ENCODE measurements around the gene ASB2. TPM values are rescaled to one million over a fixed set of nuclear protein-coding genes. Genes with fewer than 3 reads are reported as not detected.
A peak's percentile ranks its signal among the peaks of the same experiment; 100 is the strongest.

ASB2 gene
- total RNA-seq, result 10 to 100 TPM; 12.3 to 55.1 TPM

GRCh38 chr14:93976477-93977057 is at the start of gene ASB2:
ASB2 (minus strand) TSS chr14:93976570; CDS start chr14:93964539, 12,031 bp downstream.
- ATAC-seq (peak in 1 of 2 donors; percentile 46), DNase-seq (ENCODE audit: low spot score) (no peak)
- Mint-ChIP-seq H3K9me3 (peaks cover 4% of the 10 kb centered on the region), H3K36me3 (peaks cover 16% of the 10 kb centered on the region), H3K4me3 (peak within 1 kb of the TSS; percentile 85), H3K27me3 (peaks cover 6 to 18% of the 10 kb centered on the region in 2 donors), H3K4me1 (ENCODE audit: low read depth in 2 of 2) (peaks cover 39 to 49% of the 10 kb centered on the region in 2 donors), H3K27ac (peak within 1 kb of the TSS; percentile 78 to 94)

- Mint-ChIP-seq H3K4me1 (ENCODE audit: low read depth in 2 of 2) (peaks cover 7 to 14% of the 10 kb centered on the region in 2 donors), H3K9me3 (no peaks in the 10 kb centered on the region), H3K4me3 (peak overlapping the region; percentile 71), H3K27me3 (peaks cover 4 to 18% of the 10 kb centered on the region in 2 donors), H3K36me3 (no peaks in the 10 kb centered on the region), H3K27ac (no peak overlapping the region)
- ATAC-seq (no peak), DNase-seq (ENCODE audit: low spot score) (peak; percentile 29)
Measured at GRCh38 chr14:94025720-94026119, 49.4 kb upstream of the ASB2 start.

- no peak for DNase-seq (ENCODE audit: low spot score)
- H3K9me3 Mint-ChIP-seq, result no peaks in the 10 kb centered on the region
- no peak overlapping the region for H3K4me3 Mint-ChIP-seq
- peaks cover 7 to 14% of the 10 kb centered on the region in 2 donors for H3K4me1 Mint-ChIP-seq (ENCODE audit: low read depth in 2 of 2)
- no peaks in the 10 kb centered on the region for H3K36me3 Mint-ChIP-seq
- no peak for ATAC-seq
- H3K27ac Mint-ChIP-seq, result no peak overlapping the region
- peaks cover 12 to 24% of the 10 kb centered on the region in 2 donors for H3K27me3 Mint-ChIP-seq
Measured at GRCh38 chr14:94024549-94024948, 48.2 kb upstream of the ASB2 start.

- Mint-ChIP-seq H3K4me3 (no peak overlapping the region), H3K4me1 (ENCODE audit: low read depth in 2 of 2) (peaks cover 4 to 5% of the 10 kb centered on the region in 2 donors), H3K27ac (no peak overlapping the region), H3K27me3 (peaks cover 15 to 30% of the 10 kb centered on the region in 2 donors), H3K36me3 (no peaks in the 10 kb centered on the region), H3K9me3 (no peaks in the 10 kb centered on the region)
- ATAC-seq, result no peak
- DNase-seq (ENCODE audit: low spot score), result peak; percentile 58
Measured at GRCh38 chr14:94022532-94023411, 46.4 kb upstream of the ASB2 start.

- no peaks in the 10 kb centered on the region for H3K36me3 Mint-ChIP-seq
- H3K4me1 Mint-ChIP-seq (ENCODE audit: low read depth in 2 of 2), result peaks cover 4 to 5% of the 10 kb centered on the region in 2 donors
- H3K4me3 Mint-ChIP-seq, result no peak overlapping the region
- H3K9me3 Mint-ChIP-seq, result no peaks in the 10 kb centered on the region
- DNase-seq (ENCODE audit: low spot score) (no peak), ATAC-seq (no peak)
- H3K27me3 Mint-ChIP-seq, result peaks cover 22 to 33% of the 10 kb centered on the region in 2 donors
- H3K27ac Mint-ChIP-seq, result no peak overlapping the region
Measured at GRCh38 chr14:94021416-94022157, 45.2 kb upstream of the ASB2 start.

- Mint-ChIP-seq H3K9me3 (no peaks in the 10 kb centered on the region), H3K36me3 (no peaks in the 10 kb centered on the region), H3K27ac (no peak overlapping the region), H3K4me3 (no peak overlapping the region), H3K27me3 (peaks cover 25 to 36% of the 10 kb centered on the region in 2 donors), H3K4me1 (ENCODE audit: low read depth in 2 of 2) (peaks cover 2 to 3% of the 10 kb centered on the region in 2 donors)
- no peak for DNase-seq (ENCODE audit: low spot score)
- ATAC-seq, result no peak
Measured at GRCh38 chr14:94021001-94021400, 44.6 kb upstream of the ASB2 start.

GRCh38 chr14:94020267-94020666 is 43.9 kb upstream of the ASB2 start:
- no peaks in the 10 kb centered on the region for H3K4me1 Mint-ChIP-seq (ENCODE audit: low read depth in 2 of 2)
- DNase-seq (ENCODE audit: low spot score) (no peak), ATAC-seq (no peak)
- no peaks in the 10 kb centered on the region for H3K36me3 Mint-ChIP-seq
- no peaks in the 10 kb centered on the region for H3K9me3 Mint-ChIP-seq
- no peak overlapping the region for H3K4me3 Mint-ChIP-seq
- H3K27me3 Mint-ChIP-seq, result peaks cover 25 to 38% of the 10 kb centered on the region in 2 donors
- H3K27ac Mint-ChIP-seq, result no peak overlapping the region

GRCh38 chr14:94019329-94019728 is 43.0 kb upstream of the ASB2 start:
- Mint-ChIP-seq H3K27me3 (peaks cover 33 to 44% of the 10 kb centered on the region in 2 donors), H3K4me3 (no peak overlapping the region), H3K9me3 (no peaks in the 10 kb centered on the region), H3K27ac (no peak overlapping the region), H3K36me3 (no peaks in the 10 kb centered on the region), H3K4me1 (ENCODE audit: low read depth in 2 of 2) (no peaks in the 10 kb centered on the region)
- DNase-seq (ENCODE audit: low spot score) (no peak), ATAC-seq (no peak)

GRCh38 chr14:94018308-94018707 is 41.9 kb upstream of the ASB2 start:
- DNase-seq (ENCODE audit: low spot score) (no peak), ATAC-seq (no peak)
- no peaks in the 10 kb centered on the region for H3K36me3 Mint-ChIP-seq
- no peaks in the 10 kb centered on the region for H3K9me3 Mint-ChIP-seq
- H3K4me3 Mint-ChIP-seq, result no peak overlapping the region
- H3K27ac Mint-ChIP-seq, result no peak overlapping the region
- no peaks in the 10 kb centered on the region for H3K4me1 Mint-ChIP-seq (ENCODE audit: low read depth in 2 of 2)
- H3K27me3 Mint-ChIP-seq, result peaks cover 40 to 46% of the 10 kb centered on the region in 2 donors

- ATAC-seq, result no peak
- Mint-ChIP-seq H3K27ac (no peak overlapping the region), H3K4me3 (no peak overlapping the region), H3K27me3 (peaks cover 41 to 46% of the 10 kb centered on the region in 2 donors), H3K4me1 (ENCODE audit: low read depth in 2 of 2) (peaks cover 8 to 9% of the 10 kb centered on the region in 2 donors), H3K36me3 (no peaks in the 10 kb centered on the region), H3K9me3 (no peaks in the 10 kb centered on the region)
- DNase-seq (ENCODE audit: low spot score), result no peak
Measured at GRCh38 chr14:94016446-94016976, 40.1 kb upstream of the ASB2 start.

GRCh38 chr14:94015223-94015622 is 38.9 kb upstream of the ASB2 start:
- no peaks in the 10 kb centered on the region for H3K36me3 Mint-ChIP-seq
- no peak overlapping the region for H3K27ac Mint-ChIP-seq

GRCh38 chr14:94014382-94014781 is 38.0 kb upstream of the ASB2 start:
- Mint-ChIP-seq H3K36me3 (no peaks in the 10 kb centered on the region), H3K27ac (no peak overlapping the region), H3K4me3 (no peak overlapping the region), H3K9me3 (no peaks in the 10 kb centered on the region), H3K4me1 (ENCODE audit: low read depth in 2 of 2) (peaks cover 18 to 19% of the 10 kb centered on the region in 2 donors), H3K27me3 (peaks cover 47 to 55% of the 10 kb centered on the region in 2 donors)
- ATAC-seq (no peak), DNase-seq (ENCODE audit: low spot score) (peak; percentile 5)

More at GRCh38 chr14:94015223-94015622, 38.9 kb upstream of the ASB2 start:
- peaks cover 12 to 15% of the 10 kb centered on the region in 2 donors for H3K4me1 Mint-ChIP-seq (ENCODE audit: low read depth in 2 of 2)
- no peak overlapping the region for H3K4me3 Mint-ChIP-seq
- no peak for ATAC-seq
- peaks cover 42 to 49% of the 10 kb centered on the region in 2 donors for H3K27me3 Mint-ChIP-seq
- H3K9me3 Mint-ChIP-seq, result no peaks in the 10 kb centered on the region
- peak; percentile 10 for DNase-seq (ENCODE audit: low spot score)

- no peaks in the 10 kb centered on the region for H3K36me3 Mint-ChIP-seq
- H3K4me1 Mint-ChIP-seq (ENCODE audit: low read depth in 2 of 2), result peaks cover 19 to 22% of the 10 kb centered on the region in 2 donors
- DNase-seq (ENCODE audit: low spot score), result no peak
- peaks cover 48 to 61% of the 10 kb centered on the region in 2 donors for H3K27me3 Mint-ChIP-seq
- no peak overlapping the region for H3K27ac Mint-ChIP-seq
- H3K9me3 Mint-ChIP-seq, result no peaks in the 10 kb centered on the region
- H3K4me3 Mint-ChIP-seq, result peak overlapping the region; percentile 34
- no peak for ATAC-seq
Measured at GRCh38 chr14:94011795-94012194, 35.4 kb upstream of the ASB2 start.

Measured in natural killer cell treated with Interleukin-12 subunit alpha and Interleukin-12 subunit beta and Interleukin-15 and Interleukin-18, amount 100 ng/mL, for 72 hours (primary cell).